K562 (cell line): ENCODE results near the gene CD68. TPM values are rescaled to one million over a fixed set of nuclear protein-coding genes. Genes with fewer than 3 reads are reported as not detected.

ENCODE experiments used
- BDP1 ChIP-seq: IDR thresholded peaks from 3 replicates; pipeline ENCODE4 v1.6.1; 2011; ENCODE audit not compliant: insufficient read length, insufficient read depth
- BRD9 ChIP-seq: fragments of 450-650 bp; IDR thresholded peaks from 2 replicates; pipeline ENCODE4 v1.6.1; 2018; ENCODE audit warnings: low read depth; ENCODE audit not compliant: partially characterized antibody
- CC2D1A ChIP-seq: fragments of 450-650 bp; IDR thresholded peaks from 2 replicates; pipeline ENCODE4 v1.6.1; 2017; ENCODE audit warnings: mild to moderate bottlenecking
- CCAR2 ChIP-seq: fragments of 200-400 bp; formaldehyde crosslinking; IDR thresholded peaks from 2 replicates; pipeline ENCODE4 v1.6.1; 2017; ENCODE audit warnings: mild to moderate bottlenecking, low read depth, low read length
- CEBPB ChIP-seq: fragments of 450-650 bp; IDR thresholded peaks from 2 replicates; pipeline ENCODE4 v1.6.1; 2016; ENCODE audit warnings: missing genetic modification characterization, missing compliant biosample characterization
- ELF4 ChIP-seq: fragments of 450-650 bp; formaldehyde crosslinking; IDR thresholded peaks from 2 replicates; pipeline ENCODE4 v1.4.0; 2022; ENCODE audit warnings: missing genetic modification characterization
- FOS ChIP-seq: IDR thresholded peaks from 3 replicates; pipeline ENCODE4 v1.6.1; 2011; ENCODE audit not compliant: insufficient read length; ENCODE audit errors: extremely low read depth
- GABPB2 ChIP-seq: fragments of 250-450 bp; sonication (Bioruptor Pico); conservative IDR thresholded peaks from 2 replicates; pipeline ENCODE4 v1.5.1; 2021; ENCODE audit warnings: mild to moderate bottlenecking
- GTF2A2 ChIP-seq: IDR thresholded peaks from 2 replicates; pipeline ENCODE4 v1.6.1; 2016; ENCODE audit warnings: mild to moderate bottlenecking, missing genetic modification characterization, missing compliant biosample characterization
- HDAC6 ChIP-seq: IDR thresholded peaks from 2 replicates; pipeline ENCODE4 v1.6.1; 2012; ENCODE audit warnings: low read depth, mild to moderate bottlenecking, control low read depth, inconsistent platforms, low read length, moderate library complexity
- MCM3 ChIP-seq: fragments of 450-650 bp; IDR thresholded peaks from 2 replicates; pipeline ENCODE4 v1.6.1; 2016
- MLLT1 ChIP-seq, 2 experiments: fragments of 450-650 bp; IDR thresholded peaks; 2 replicates each; pipeline ENCODE4 v1.6.1; 2016
- MYNN ChIP-seq, 2 experiments: sonication (generic); formaldehyde crosslinking in 1 of 2; IDR thresholded peaks; 2 replicates each; pipeline versions ENCODE4 v1.5.0 to v1.6.1; 2016 to 2020; ENCODE audit warnings: antibody characterized with exemption in 1 of 2, missing genetic modification reagents in 1 of 2
- PHF20 ChIP-seq: fragments of 450-650 bp; IDR thresholded peaks from 2 replicates; pipeline ENCODE4 v1.6.1; 2018; ENCODE audit not compliant: partially characterized antibody
- PPARD ChIP-seq: fragments of 250-450 bp; sonication (Bioruptor Pico); IDR thresholded peaks from 2 replicates; pipeline ENCODE4 v1.8.0; 2022; ENCODE audit warnings: inconsistent platforms, mild to moderate bottlenecking, moderate library complexity
- PTRF ChIP-seq: fragments of 450-650 bp; IDR thresholded peaks from 2 replicates; pipeline ENCODE4 v1.6.1; 2016; ENCODE audit warnings: mild to moderate bottlenecking, missing genetic modification characterization, missing compliant biosample characterization
- RAD21 ChIP-seq, 2 experiments: fragments of 250-450 bp in 1 of 2; fragments of 450-650 bp in 1 of 2; sonication (Bioruptor Pico) in 1 of 2; formaldehyde crosslinking in 1 of 2; IDR thresholded peaks in 1 of 2; conservative IDR thresholded peaks in 1 of 2; 2 replicates each; pipeline versions ENCODE4 v1.4.0 to v1.8.0; 2020 to 2022; ENCODE audit warnings: mild to moderate bottlenecking in 2 of 2, moderate library complexity in 1 of 2
- RBM34 ChIP-seq: fragments of 200-400 bp; formaldehyde crosslinking; IDR thresholded peaks from 2 replicates; pipeline ENCODE4 v1.6.1; 2018; ENCODE audit warnings: low read length, borderline replicate concordance; ENCODE audit not compliant: insufficient read depth
- SAP30 ChIP-seq: fragments of 200-600 bp; sonication (generic); IDR thresholded peaks from 2 replicates; pipeline ENCODE4 v1.6.1; 2012; ENCODE audit warnings: borderline replicate concordance, low read depth, mild to moderate bottlenecking, moderate library complexity, low read length, control low read depth, inconsistent platforms; ENCODE audit not compliant: insufficient read depth, poor library complexity, severe bottlenecking
- STAT5B ChIP-seq: fragments of 250-450 bp; sonication (Bioruptor Pico); IDR thresholded peaks from 2 replicates; pipeline ENCODE4 v1.8.0; 2021; ENCODE audit warnings: mild to moderate bottlenecking, inconsistent platforms
- TAF15 ChIP-seq: fragments of 200-400 bp; formaldehyde crosslinking; IDR thresholded peaks from 2 replicates; pipeline ENCODE4 v1.6.1; 2017; ENCODE audit warnings: mild to moderate bottlenecking, low read depth, low read length, moderate library complexity
- THRAP3 ChIP-seq: fragments of 450-650 bp; IDR thresholded peaks from 2 replicates; pipeline ENCODE4 v1.6.1; 2016; ENCODE audit warnings: mild to moderate bottlenecking, inconsistent platforms, borderline replicate concordance
- ZBTB7A ChIP-seq: IDR thresholded peaks from 2 replicates; pipeline ENCODE4 v1.6.1; 2011; ENCODE audit warnings: low read depth, mild to moderate bottlenecking, low read length, moderate library complexity, borderline replicate concordance; ENCODE audit not compliant: control insufficient read depth
- ZC3H4 ChIP-seq: sonication (generic); formaldehyde crosslinking; IDR thresholded peaks from 2 replicates; pipeline ENCODE4 v1.9.0; 2021; ENCODE audit warnings: missing genetic modification reagents, borderline replicate concordance
- ZNF175 ChIP-seq: fragments of 200-800 bp; sonication (Bioruptor generic); IDR thresholded peaks from 2 replicates; pipeline ENCODE4 v1.6.1; 2016; ENCODE audit warnings: low read depth, mild to moderate bottlenecking, missing genetic modification characterization, missing compliant biosample characterization
- ZNF224 ChIP-seq: sonication (generic); formaldehyde crosslinking; IDR thresholded peaks from 2 replicates; pipeline ENCODE4 v1.8.0; 2022; ENCODE audit warnings: mild to moderate bottlenecking, missing genetic modification reagents
- ZNF274 ChIP-seq: IDR thresholded peaks from 2 replicates; pipeline ENCODE4 v1.6.1; 2011; ENCODE audit warnings: low read depth, mild to moderate bottlenecking, low read length, moderate library complexity, borderline replicate concordance
- ZNF644 ChIP-seq: fragments of 200-800 bp; sonication (Bioruptor generic); IDR thresholded peaks from 2 replicates; pipeline ENCODE4 v1.6.1; 2016; ENCODE audit warnings: low read depth, missing genetic modification characterization, missing compliant biosample characterization
- ZNF707 ChIP-seq: fragments of 250-450 bp; sonication (Bioruptor Pico); conservative IDR thresholded peaks from 2 replicates; pipeline ENCODE4 v1.8.0; 2022; ENCODE audit warnings: inconsistent platforms, mild to moderate bottlenecking, moderate library complexity
- polyA plus RNA-seq, 8 experiments: library from polyadenylated mRNA; depleted of rRNA in 4 of 8; stranded (reverse) in 5 of 8; unstranded in 3 of 8; fragments of >200 nt; fragmentation: Nextera tagmentation in 2 of 8; fragmentation: Illumina TruSeq in 1 of 8; extraction: Ambion mirVana in 2 of 8; extraction: Trizol in 1 of 8; gene quantifications; 2 replicates each; pipeline versions ENCODE4 v1.2.1 to v1.2.3, GENCODE V29; 2011 to 2014; ENCODE audit warnings: inconsistent platforms in 1 of 8, missing spikeins in 1 of 8
- total RNA-seq, 7 experiments: library from RNA; depleted of rRNA in 6 of 7; stranded (reverse); fragments of >200 nt in 6 of 7; fragmentation: Illumina TruSeq in 2 of 7; extraction: Trizol in 2 of 7; gene quantifications; 2 replicates each; pipeline versions ENCODE4 v1.2.1 to v1.2.3, GENCODE V29; 2011 to 2021; ENCODE audit warnings: low replicate concordance in 1 of 7

Gene CD68
- total and polyA plus RNA-seq, 9 of the 15 experiments (the other 6 are each of a cell fraction or from before 2014, with no cell fraction given), result 28.2 to 89.8 (median 37.7) TPM

- no peak for TF ChIP-seq ZC3H4 (CRISPR knock-in tag)
- TF ChIP-seq RBM34, result no peak
- no peak for TF ChIP-seq RAD21 (CRISPR knock-in tag; conservative IDR thresholded peaks at IDR 0.05 in 1 of 2, IDR thresholded peaks at IDR 0.05 in 1 of 2)
- peak; percentile 72 for TF ChIP-seq PHF20
- TF ChIP-seq CC2D1A, result no peak
- TF ChIP-seq GABPB2, result no peak
- TF ChIP-seq MLLT1 (IDR thresholded peaks at IDR 0.05), result no peak
- TF ChIP-seq CCAR2, result no peak
- TF ChIP-seq ZNF707, result no peak
- no peak for TF ChIP-seq THRAP3
- no peak for TF ChIP-seq TAF15
- no peak for TF ChIP-seq PPARD (CRISPR knock-in tag)
- TF ChIP-seq ELF4 (CRISPR knock-in tag), result no peak
- TF ChIP-seq BRD9, result no peak
- TF ChIP-seq ZNF224, result no peak
- TF ChIP-seq MYNN (IDR thresholded peaks at IDR 0.05), result no peak
- TF ChIP-seq MYNN (CRISPR knock-in tag; IDR thresholded peaks at IDR 0.05), result no peak
- TF ChIP-seq ZBTB7A, result no peak; the same call in 1 of the 2 replicates
- TF ChIP-seq STAT5B, result no peak
- TF ChIP-seq MCM3, result no peak
- TF ChIP-seq ZNF274, result no peak
- TF ChIP-seq ZNF644 (tag), result peak; percentile 62
- no peak for TF ChIP-seq BDP1
- peak; percentile 58 for TF ChIP-seq SAP30
- no peak for TF ChIP-seq PTRF
- no peak for TF ChIP-seq HDAC6
- TF ChIP-seq ZNF175 (CRISPR knock-in tag), result peak; percentile 49
- TF ChIP-seq GTF2A2 (tag), result no peak
- TF ChIP-seq CEBPB (tag), result no peak
- no peak for TF ChIP-seq FOS
These were observed 4.0 kb downstream of the CD68 start, which contains the start of gene MPDU1 (continued) for GRCh38 chr17:7583253-7584109.
